Measurements from ENCODE around the gene RIMBP2. TPM values are rescaled to one million over a fixed set of nuclear protein-coding genes. Genes with fewer than 3 reads are reported as not detected.

Gene RIMBP2
- total and polyA plus RNA-seq, 9 donors: 1.1 to 16.2 (median 3.5) TPM

- no peak for DNase-seq
- no peaks in the 10 kb centered on the region for H3K4me1 ChIP-seq (ENCODE audit: insufficient read depth)
- no peaks in the 10 kb centered on the region for H3K36me3 ChIP-seq
- no peaks in the 10 kb centered on the region for H3K9me3 ChIP-seq
- H3K27me3 ChIP-seq: no peaks in the 10 kb centered on the region
- no peak overlapping the region for H3K4me3 ChIP-seq
- intact Hi-C loops (cut with DNase I): no loop called here
- H3K27ac ChIP-seq: no peak overlapping the region
- TF ChIP-seq, protein P1, sequence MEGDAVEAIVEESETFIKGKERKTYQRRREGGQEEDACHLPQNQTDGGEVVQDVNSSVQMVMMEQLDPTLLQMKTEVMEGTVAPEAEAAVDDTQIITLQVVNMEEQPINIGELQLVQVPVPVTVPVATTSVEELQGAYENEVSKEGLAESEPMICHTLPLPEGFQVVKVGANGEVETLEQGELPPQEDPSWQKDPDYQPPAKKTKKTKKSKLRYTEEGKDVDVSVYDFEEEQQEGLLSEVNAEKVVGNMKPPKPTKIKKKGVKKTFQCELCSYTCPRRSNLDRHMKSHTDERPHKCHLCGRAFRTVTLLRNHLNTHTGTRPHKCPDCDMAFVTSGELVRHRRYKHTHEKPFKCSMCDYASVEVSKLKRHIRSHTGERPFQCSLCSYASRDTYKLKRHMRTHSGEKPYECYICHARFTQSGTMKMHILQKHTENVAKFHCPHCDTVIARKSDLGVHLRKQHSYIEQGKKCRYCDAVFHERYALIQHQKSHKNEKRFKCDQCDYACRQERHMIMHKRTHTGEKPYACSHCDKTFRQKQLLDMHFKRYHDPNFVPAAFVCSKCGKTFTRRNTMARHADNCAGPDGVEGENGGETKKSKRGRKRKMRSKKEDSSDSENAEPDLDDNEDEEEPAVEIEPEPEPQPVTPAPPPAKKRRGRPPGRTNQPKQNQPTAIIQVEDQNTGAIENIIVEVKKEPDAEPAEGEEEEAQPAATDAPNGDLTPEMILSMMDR (IDR thresholded peaks at IDR 0.05): no peak
- TF ChIP-seq POLR2A (IDR thresholded peaks at IDR 0.05) (no peak), EP300 (IDR thresholded peaks at IDR 0.05) (no peak)
- WGBS, 3 donors: 83 to 84% (median 83%) methylated on average over 7 of the region's 7 CpGs
Observed at GRCh38 chr12:130498589-130499385, 217.3 kb downstream of the RIMBP2 start.

DNA sequence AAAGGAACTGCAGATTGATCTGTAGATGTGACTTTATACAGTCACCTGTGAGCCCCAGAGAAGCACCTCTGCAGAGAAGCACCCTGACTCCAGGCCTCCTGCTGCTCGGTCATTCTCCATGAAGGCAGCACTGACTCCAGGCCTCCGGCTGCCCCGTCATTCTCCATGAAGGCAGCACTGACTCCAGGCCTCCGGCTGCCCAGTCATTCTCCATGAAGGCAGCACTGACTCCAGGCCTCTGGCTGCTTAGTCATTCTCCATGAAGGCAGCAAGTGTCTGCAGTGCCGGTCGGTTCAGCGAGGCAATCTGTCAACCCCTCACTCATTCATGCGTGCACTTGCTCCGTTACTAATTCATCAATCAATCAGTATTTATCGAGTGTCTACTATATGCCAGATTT, 218.1 kb downstream of the RIMBP2 start:
- Histone ChIP-seq H3K4me1 (ENCODE audit: insufficient read depth) (no peaks in the 10 kb centered on the region), H3K27me3 (no peaks in the 10 kb centered on the region), H3K27ac (no peak overlapping the region), H3K4me3 (no peak overlapping the region), H3K9me3 (no peaks in the 10 kb centered on the region), H3K36me3 (no peaks in the 10 kb centered on the region)
- intact Hi-C loops (cut with DNase I): no loop called here
- WGBS, 3 donors: 76 to 82% (median 79%) methylated on average over 10 of the region's 10 CpGs
- no peak for DNase-seq
- TF ChIP-seq, protein P1 (IDR thresholded peaks at IDR 0.05): no peak
- TF ChIP-seq POLR2A (IDR thresholded peaks at IDR 0.05): no peak
- TF ChIP-seq EP300 (IDR thresholded peaks at IDR 0.05): no peak

DNA sequence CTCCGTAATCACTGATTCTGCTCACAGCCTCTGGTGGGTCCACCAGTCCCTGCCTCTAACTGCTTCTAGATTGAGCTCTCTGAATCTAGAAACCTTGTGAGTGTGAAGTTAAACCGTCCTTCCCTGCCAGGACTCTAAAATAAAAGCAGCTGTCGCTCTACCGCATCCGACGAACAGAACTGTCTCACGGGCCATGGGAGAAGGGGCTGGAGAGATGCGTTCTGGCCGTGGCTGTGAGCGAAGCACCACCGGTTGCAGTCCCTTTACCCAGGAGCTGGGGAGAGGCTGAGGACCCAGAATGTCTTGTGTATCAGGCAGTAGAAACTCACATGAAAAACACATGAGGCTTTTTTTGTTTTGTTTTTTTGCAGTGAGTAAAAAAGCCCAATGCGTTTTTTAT, 218.8 kb downstream of the RIMBP2 start:
- TF ChIP-seq POLR2A (IDR thresholded peaks at IDR 0.05) (no peak), EP300 (IDR thresholded peaks at IDR 0.05) (no peak)
- TF ChIP-seq, protein P1 (IDR thresholded peaks at IDR 0.05): no peak
- H3K4me3 ChIP-seq: no peak overlapping the region
- no peaks in the 10 kb centered on the region for H3K4me1 ChIP-seq (ENCODE audit: insufficient read depth)
- no peaks in the 10 kb centered on the region for H3K27me3 ChIP-seq
- H3K36me3 ChIP-seq: no peaks in the 10 kb centered on the region
- no peak overlapping the region for H3K27ac ChIP-seq
- no peaks in the 10 kb centered on the region for H3K9me3 ChIP-seq
- no peak for DNase-seq
- intact Hi-C loops (cut with DNase I): no loop called here
- WGBS, 3 donors: 83 to 85% (median 83%) methylated on average over 12 of the region's 12 CpGs

- H3K36me3 ChIP-seq: no peaks in the 10 kb centered on the region
- H3K4me1 ChIP-seq (ENCODE audit: insufficient read depth): no peaks in the 10 kb centered on the region
- intact Hi-C loops (cut with DNase I): no loop called here
- WGBS, 3 donors: 81 to 83% (median 82%) methylated on average over 14 of the region's 14 CpGs
- H3K27ac ChIP-seq: no peak overlapping the region
- H3K27me3 ChIP-seq: no peaks in the 10 kb centered on the region
- TF ChIP-seq EP300 (IDR thresholded peaks at IDR 0.05) (no peak), POLR2A (IDR thresholded peaks at IDR 0.05) (no peak)
- TF ChIP-seq, protein P1 (IDR thresholded peaks at IDR 0.05): no peak
- no peak for DNase-seq
- H3K4me3 ChIP-seq: no peak overlapping the region
- H3K9me3 ChIP-seq: no peaks in the 10 kb centered on the region
Observed at GRCh38 chr12:130496516-130497120, 219.5 kb downstream of the RIMBP2 start.
